ENCODE results near the gene CADPS.

The CADPS gene

GRCh38 chr3:62749130-62749529 lies 126.1 kb downstream of the CADPS start:
- DNase-seq (ENCODE audit: low spot score): no peak

GRCh38 chr3:62737449-62737848 lies 137.8 kb downstream of the CADPS start:
- no peak for DNase-seq (ENCODE audit: low spot score)

- DNase-seq (ENCODE audit: low spot score): no peak
Observed at GRCh38 chr3:62735510-62735909, 139.7 kb downstream of the CADPS start.

GRCh38 chr3:62732183-62732904 lies 142.9 kb downstream of the CADPS start:
- DNase-seq (ENCODE audit: low spot score): no peak

- DNase-seq (ENCODE audit: low spot score): no peak
Observed at GRCh38 chr3:62727981-62728380, 147.2 kb downstream of the CADPS start.

- DNase-seq (ENCODE audit: low spot score): no peak
Observed at GRCh38 chr3:62727536-62727935, 147.7 kb downstream of the CADPS start.

GRCh38 chr3:62724503-62724902 lies 150.7 kb downstream of the CADPS start:
- no peak for DNase-seq (ENCODE audit: low spot score)

GRCh38 chr3:62723914-62724217 lies 151.3 kb downstream of the CADPS start:
- DNase-seq (ENCODE audit: low spot score): no peak

GRCh38 chr3:62723166-62723913 lies 151.9 kb downstream of the CADPS start:
- no peak for DNase-seq (ENCODE audit: low spot score)

GRCh38 chr3:62722344-62722743 lies 152.9 kb downstream of the CADPS start:
- no peak for DNase-seq (ENCODE audit: low spot score)

- DNase-seq (ENCODE audit: low spot score): no peak
Observed at GRCh38 chr3:62718515-62719320, 156.5 kb downstream of the CADPS start.

GRCh38 chr3:62718011-62718410 lies 157.2 kb downstream of the CADPS start:
- no peak for DNase-seq (ENCODE audit: low spot score)

GRCh38 chr3:62712746-62713145 lies 162.5 kb downstream of the CADPS start:
- no peak for DNase-seq (ENCODE audit: low spot score)

GRCh38 chr3:62710751-62711150 lies 164.5 kb downstream of the CADPS start:
- no peak for DNase-seq (ENCODE audit: low spot score)

- DNase-seq (ENCODE audit: low spot score): no peak
Observed at GRCh38 chr3:62708638-62709373, 166.4 kb downstream of the CADPS start.

GRCh38 chr3:62705721-62706120 lies 169.5 kb downstream of the CADPS start:
- no peak for DNase-seq (ENCODE audit: low spot score)

GRCh38 chr3:62703451-62704167 lies 171.6 kb downstream of the CADPS start:
- DNase-seq (ENCODE audit: low spot score): no peak

- no peak for DNase-seq (ENCODE audit: low spot score)
Observed at GRCh38 chr3:62700357-62700756, 174.9 kb downstream of the CADPS start.

GRCh38 chr3:62699728-62700127 lies 175.5 kb downstream of the CADPS start:
- no peak for DNase-seq (ENCODE audit: low spot score)

- no peak for DNase-seq (ENCODE audit: low spot score)
Observed at GRCh38 chr3:62696011-62696410, 179.2 kb downstream of the CADPS start.

- DNase-seq (ENCODE audit: low spot score): no peak
Observed at GRCh38 chr3:62688812-62689211, 186.4 kb downstream of the CADPS start.

- no peak for DNase-seq (ENCODE audit: low spot score)
Observed at GRCh38 chr3:62688050-62688449, 187.2 kb downstream of the CADPS start.
